Adrenal gland (tissue), 5 donors: ENCODE measurements around the gene APOBEC3A.
"Not testable (repeated sequence)": the region's sequence is repeated elsewhere in the genome, so short reads cannot be mapped to it uniquely, and the experiment has no call there.

Experiments used
- POLR2A ChIP-seq, 2 donors: fragments of 450-650 bp; IDR thresholded peaks; one replicate each; pipeline ENCODE4 v1.6.1; 2017; ENCODE audit warnings: antibody characterized with exemption in 2 of 2, mild to moderate bottlenecking in 2 of 2, moderate library complexity in 1 of 2
- TF ChIP-seq, protein P1 (sequence below), 6 experiments: fragments of 450-650 bp in 4 of 6; fragments of 200-600 bp in 2 of 6; sonication (generic) in 1 of 6; IDR thresholded peaks; 1 replicate in 5 of 6; 2 replicates in 1 of 6; pipeline versions ENCODE4 v1.5.1 to v1.8.0; 2016 to 2021; ENCODE audit warnings: antibody characterized with exemption in 6 of 6, mild to moderate bottlenecking in 2 of 6, moderate library complexity in 1 of 6
- donor health status: DM: no; HTN: no; CAD: no.

- TF ChIP-seq, protein P1, sequence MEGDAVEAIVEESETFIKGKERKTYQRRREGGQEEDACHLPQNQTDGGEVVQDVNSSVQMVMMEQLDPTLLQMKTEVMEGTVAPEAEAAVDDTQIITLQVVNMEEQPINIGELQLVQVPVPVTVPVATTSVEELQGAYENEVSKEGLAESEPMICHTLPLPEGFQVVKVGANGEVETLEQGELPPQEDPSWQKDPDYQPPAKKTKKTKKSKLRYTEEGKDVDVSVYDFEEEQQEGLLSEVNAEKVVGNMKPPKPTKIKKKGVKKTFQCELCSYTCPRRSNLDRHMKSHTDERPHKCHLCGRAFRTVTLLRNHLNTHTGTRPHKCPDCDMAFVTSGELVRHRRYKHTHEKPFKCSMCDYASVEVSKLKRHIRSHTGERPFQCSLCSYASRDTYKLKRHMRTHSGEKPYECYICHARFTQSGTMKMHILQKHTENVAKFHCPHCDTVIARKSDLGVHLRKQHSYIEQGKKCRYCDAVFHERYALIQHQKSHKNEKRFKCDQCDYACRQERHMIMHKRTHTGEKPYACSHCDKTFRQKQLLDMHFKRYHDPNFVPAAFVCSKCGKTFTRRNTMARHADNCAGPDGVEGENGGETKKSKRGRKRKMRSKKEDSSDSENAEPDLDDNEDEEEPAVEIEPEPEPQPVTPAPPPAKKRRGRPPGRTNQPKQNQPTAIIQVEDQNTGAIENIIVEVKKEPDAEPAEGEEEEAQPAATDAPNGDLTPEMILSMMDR (IDR thresholded peaks at IDR 0.05), result not testable (repeated sequence)
- not testable (repeated sequence) for TF ChIP-seq POLR2A (IDR thresholded peaks at IDR 0.05)
These were observed 3.3 kb downstream of the APOBEC3A start for GRCh38 chr22:38960673-38961072.
